ENCODE results near the gene TCF7. TPM values are rescaled to one million over a fixed set of nuclear protein-coding genes. Genes with fewer than 3 reads are reported as not detected.

TCF7 gene
- total RNA-seq, 5 donors from 2014 or later (not counting 1 experiment from before 2014, with no cell fraction given), result 503 to 749 (median 693) TPM

DNA sequence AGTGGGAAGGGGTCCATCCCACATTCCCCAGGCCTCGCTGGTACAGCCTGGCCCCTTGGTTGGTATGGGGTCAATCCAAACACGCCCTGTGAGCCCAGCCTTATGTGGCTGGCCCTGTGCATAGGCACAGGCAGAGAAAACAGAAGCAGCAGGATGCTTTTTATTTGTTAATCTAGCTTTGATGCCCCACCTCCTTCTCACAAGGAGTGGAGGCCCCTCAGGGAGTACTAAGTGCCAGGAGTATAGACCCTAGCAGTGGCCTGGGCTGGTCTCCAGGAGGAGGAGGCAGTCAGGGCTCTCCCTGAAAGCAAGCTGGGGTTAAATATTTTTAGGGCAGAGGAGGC, 14.6 kb upstream of the TCF7 start:
- ChIA-PET CTCF (interaction anchor here (0.6 to 6.3 kb wide), 28 partner anchors 10 to 123 kb away, joined by 3 to 44 read pairs (median 5); no protein-coding TSS in a partner anchor), POLR2A (interaction anchor here (0.6 to 1.9 kb wide), 9 partner anchors 12 to 106 kb away, joined by 3 to 12 read pairs (median 4); no protein-coding TSS in a partner anchor)
- no peaks in the 10 kb centered on the region for H3K9me3 Mint-ChIP-seq
- H3K27ac Mint-ChIP-seq, result peak overlapping the region; percentile 97 to 98
- H3K9me3 ChIP-seq, result no peaks in the 10 kb centered on the region
- H3K4me1 Mint-ChIP-seq, result peaks cover 84 to 90% (median 86%) of the 10 kb centered on the region in 3 donors
- H3K4me3 ChIP-seq (ENCODE audit: control insufficient read depth in 1 of 2, extremely low read depth in 1 of 2, low read length in 1 of 2), result peak overlapping the region in 1 of 2 donors; percentile 20
- peak overlapping the region; percentile 26 to 61 (median 57) for H3K4me3 Mint-ChIP-seq
- WGBS (ENCODE audit: insufficient coverage), result no CpG with 5 or more reads among the region's 2 CpGs
- ATAC-seq (replicated peaks in 1 of 4) (peak in 3 of 4 experiments; percentile 3 to 14 (median 5)), DNase-seq (no peak)
- peaks cover 2% of the 10 kb centered on the region for H3K36me3 Mint-ChIP-seq
- H3K27ac ChIP-seq (ENCODE audit: low read length), result peak overlapping the region; percentile 96
- no peaks in the 10 kb centered on the region for H3K27me3 Mint-ChIP-seq
- H3K36me3 ChIP-seq (ENCODE audit: control insufficient read depth in 2 of 2, extremely low read depth in 1 of 2, insufficient read depth in 1 of 2, low read length in 1 of 2), result no peaks in the 10 kb centered on the region
- H3K4me1 ChIP-seq (ENCODE audit: control insufficient read depth in 1 of 2, extremely low read depth in 1 of 2, insufficient read depth in 2 of 2, low read length in 2 of 2), result peaks cover 73 to 98% of the 10 kb centered on the region in 2 experiments
- H3K27me3 ChIP-seq (replicated peaks in 1 of 2; ENCODE audit: control insufficient read depth in 2 of 2, extremely low read depth in 1 of 2, insufficient read depth in 2 of 2, low read length in 1 of 2), result no peaks in the 10 kb centered on the region

DNA sequence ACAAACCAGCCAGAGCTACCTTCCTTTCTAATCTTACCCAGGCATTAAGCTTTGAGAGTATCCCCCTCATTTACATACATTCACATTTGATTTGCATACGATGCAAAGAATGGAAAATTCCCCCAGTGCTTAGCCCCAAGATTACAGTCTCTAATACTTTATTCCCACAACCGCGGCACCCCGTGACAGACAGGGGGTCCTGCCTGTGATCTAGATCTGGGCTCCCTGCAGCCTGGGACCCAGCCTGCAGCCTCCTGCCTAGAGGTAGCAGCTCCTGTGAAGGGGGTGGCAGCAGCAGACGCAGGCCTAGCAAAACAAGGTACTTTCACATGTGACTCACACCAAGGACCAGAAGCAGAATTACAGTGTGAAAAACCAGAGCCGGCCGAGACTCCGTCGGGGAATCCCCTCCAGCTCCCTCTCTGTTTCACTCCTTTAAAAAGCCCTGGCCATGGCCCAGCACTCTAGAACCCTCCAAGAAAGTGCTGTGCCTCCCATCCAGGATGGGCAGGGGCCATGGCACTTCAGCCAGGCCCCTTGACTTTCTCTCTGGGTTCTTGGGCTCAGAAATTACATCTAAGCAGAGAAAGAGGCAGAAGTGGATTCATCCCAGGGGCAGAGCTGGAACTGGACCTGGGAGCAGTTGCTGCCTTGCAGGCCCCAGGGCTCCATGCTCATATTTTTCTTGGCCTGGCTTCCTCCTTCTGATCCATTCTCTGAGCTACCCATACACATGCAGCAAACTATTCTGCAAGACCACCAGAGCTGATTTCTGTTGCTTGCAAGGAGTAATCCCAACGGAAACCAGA, 14.0 kb upstream of the TCF7 start:
- Histone ChIP-seq H3K27ac (ENCODE audit: low read length) (peak overlapping the region; percentile 96), H3K4me3 (ENCODE audit: control insufficient read depth in 1 of 2, extremely low read depth in 1 of 2, low read length in 1 of 2) (peak overlapping the region in 1 of 2 donors; percentile 20), H3K36me3 (ENCODE audit: control insufficient read depth in 2 of 2, extremely low read depth in 1 of 2, insufficient read depth in 1 of 2, low read length in 1 of 2) (no peaks in the 10 kb centered on the region), H3K9me3 (no peaks in the 10 kb centered on the region), H3K4me1 (ENCODE audit: control insufficient read depth in 1 of 2, extremely low read depth in 1 of 2, insufficient read depth in 2 of 2, low read length in 2 of 2) (peaks cover 77 to 100% of the 10 kb centered on the region in 2 experiments), H3K27me3 (replicated peaks in 1 of 2; ENCODE audit: control insufficient read depth in 2 of 2, extremely low read depth in 1 of 2, insufficient read depth in 2 of 2, low read length in 1 of 2) (no peaks in the 10 kb centered on the region)
- ATAC-seq (replicated peaks in 1 of 4), result peak; percentile 79 to 81 (median 81)
- H3K4me1 Mint-ChIP-seq, result peaks cover 87 to 95% (median 88%) of the 10 kb centered on the region in 3 donors
- no peaks in the 10 kb centered on the region for H3K9me3 Mint-ChIP-seq
- H3K36me3 Mint-ChIP-seq, result peaks cover 2% of the 10 kb centered on the region
- H3K27ac Mint-ChIP-seq, result peak overlapping the region; percentile 97 to 98
- 9% methylated on average over 9 of the region's 10 CpGs for WGBS (ENCODE audit: insufficient coverage)
- ChIA-PET CTCF (interaction anchor here (0.6 to 6.3 kb wide), 32 partner anchors 9 to 1363 kb away, joined by 3 to 44 read pairs (median 5); no protein-coding TSS in a partner anchor), POLR2A (interaction anchor here (0.5 to 1.9 kb wide), 14 partner anchors 9 to 105 kb away, joined by 3 to 12 read pairs (median 3); no protein-coding TSS in a partner anchor)
- peak overlapping the region; percentile 26 to 61 (median 57) for H3K4me3 Mint-ChIP-seq
- DNase-seq, result peak in 34 of 35 experiments; percentile 48 to 92 (median 76)
- H3K27me3 Mint-ChIP-seq, result no peaks in the 10 kb centered on the region

DNA sequence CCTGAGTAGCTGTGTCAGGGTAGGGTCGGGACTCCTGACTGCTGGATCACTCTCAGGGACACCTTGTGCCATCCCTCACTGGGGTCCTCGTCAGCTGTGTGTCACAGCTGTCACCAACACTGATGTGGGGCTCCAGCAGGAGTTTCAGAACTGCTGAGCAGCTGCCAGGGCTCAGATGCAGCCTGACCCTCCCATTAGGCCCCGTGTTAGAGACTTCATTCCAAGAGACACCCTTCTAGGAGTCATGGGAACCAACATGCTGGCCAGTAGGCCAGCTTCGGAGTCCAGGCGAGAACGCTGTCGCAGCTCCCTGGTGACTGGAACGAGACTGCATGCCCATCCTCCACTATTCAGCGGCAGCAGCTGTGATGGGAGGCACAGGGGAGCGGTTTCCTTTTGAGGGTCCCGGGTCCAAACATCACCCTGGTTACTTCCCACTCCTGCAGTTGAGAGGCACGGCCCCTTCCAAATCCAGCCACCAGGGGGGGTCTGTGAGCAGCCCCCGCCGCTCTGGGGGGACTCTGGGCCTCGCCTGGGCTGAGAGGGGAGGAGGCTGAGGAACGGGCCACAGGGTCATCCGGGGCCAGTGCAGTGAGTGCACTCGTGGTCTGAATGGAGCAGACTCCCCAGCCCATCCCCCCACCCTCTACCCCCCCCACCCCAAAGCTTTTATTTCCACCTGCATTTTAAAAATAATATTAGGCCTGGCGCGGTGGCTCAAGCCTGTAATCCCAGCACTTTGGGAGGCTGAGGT, 12.6 kb upstream of the TCF7 start:
- peaks cover 89 to 95% (median 91%) of the 10 kb centered on the region in 3 donors for H3K4me1 Mint-ChIP-seq
- H3K9me3 ChIP-seq, result no peaks in the 10 kb centered on the region
- no peaks in the 10 kb centered on the region for H3K27me3 Mint-ChIP-seq
- POLR2A ChIA-PET, result interaction anchor here (0.6 to 1.9 kb wide), 7 partner anchors 9 to 154 kb away, joined by 3 to 12 read pairs (median 3); partner anchors contain the start of gene TCF7 (in 1 of the 2)
- peak overlapping the region; percentile 97 to 98 for H3K27ac Mint-ChIP-seq
- ATAC-seq (replicated peaks in 1 of 4) (peak; percentile 10 to 33 (median 26)), DNase-seq (peak in 33 of 35 experiments; percentile 39 to 84 (median 68))
- peaks cover 71 to 100% of the 10 kb centered on the region in 2 experiments for H3K4me1 ChIP-seq (ENCODE audit: control insufficient read depth in 1 of 2, extremely low read depth in 1 of 2, insufficient read depth in 2 of 2, low read length in 2 of 2)
- CTCF ChIA-PET, result interaction anchor here (0.5 to 6.3 kb wide), 24 partner anchors 8 to 1364 kb away, joined by 3 to 44 read pairs (median 5); no protein-coding TSS in a partner anchor
- peaks cover 2% of the 10 kb centered on the region for H3K36me3 Mint-ChIP-seq
- H3K4me3 Mint-ChIP-seq, result peak overlapping the region in 1 of 3 donors; percentile 61
- no peaks in the 10 kb centered on the region for H3K36me3 ChIP-seq (ENCODE audit: control insufficient read depth in 2 of 2, extremely low read depth in 1 of 2, insufficient read depth in 1 of 2, low read length in 1 of 2)
- H3K27me3 ChIP-seq (replicated peaks in 1 of 2; ENCODE audit: control insufficient read depth in 2 of 2, extremely low read depth in 1 of 2, insufficient read depth in 2 of 2, low read length in 1 of 2), result no peaks in the 10 kb centered on the region
- 59% methylated on average over 9 of the region's 20 CpGs for WGBS (ENCODE audit: insufficient coverage)
- peak overlapping the region; percentile 62 for H3K27ac ChIP-seq (ENCODE audit: low read length)
- no peak overlapping the region for H3K4me3 ChIP-seq (ENCODE audit: control insufficient read depth in 1 of 2, extremely low read depth in 1 of 2, low read length in 1 of 2)
- H3K9me3 Mint-ChIP-seq, result no peaks in the 10 kb centered on the region

DNA sequence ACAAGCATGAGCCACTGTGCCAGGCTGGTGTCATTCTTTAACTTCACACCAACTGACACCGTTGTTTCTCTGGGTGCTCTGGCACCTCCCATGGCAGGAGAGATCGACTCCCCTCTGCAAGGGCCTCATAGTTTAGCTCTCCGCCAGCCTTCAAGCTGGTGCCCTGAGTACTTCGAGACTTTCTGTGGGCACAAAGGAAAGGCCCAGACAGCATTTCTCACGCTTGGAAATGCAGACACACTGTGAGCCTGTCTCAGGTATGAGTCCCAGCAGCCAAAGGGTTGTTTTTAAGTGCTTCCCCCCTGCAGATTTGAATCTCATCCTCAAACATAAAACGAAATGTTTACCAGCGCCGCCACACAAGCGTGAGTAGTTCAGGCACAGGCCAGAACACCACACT, 11.1 kb upstream of the TCF7 start:
- no peak overlapping the region for H3K4me3 ChIP-seq (ENCODE audit: control insufficient read depth in 1 of 2, extremely low read depth in 1 of 2, low read length in 1 of 2)
- H3K36me3 ChIP-seq (ENCODE audit: control insufficient read depth in 2 of 2, extremely low read depth in 1 of 2, insufficient read depth in 1 of 2, low read length in 1 of 2), result no peaks in the 10 kb centered on the region
- WGBS (ENCODE audit: insufficient coverage), result 35% methylated on average over 5 of the region's 9 CpGs
- no peaks in the 10 kb centered on the region for H3K36me3 Mint-ChIP-seq
- H3K27me3 Mint-ChIP-seq, result no peaks in the 10 kb centered on the region
- peak overlapping the region; percentile 58 to 74 (median 59) for H3K4me3 Mint-ChIP-seq
- H3K27me3 ChIP-seq (replicated peaks in 1 of 2; ENCODE audit: control insufficient read depth in 2 of 2, extremely low read depth in 1 of 2, insufficient read depth in 2 of 2, low read length in 1 of 2), result no peaks in the 10 kb centered on the region
- H3K9me3 ChIP-seq, result no peaks in the 10 kb centered on the region
- no peaks in the 10 kb centered on the region for H3K9me3 Mint-ChIP-seq
- peak; percentile 34 to 50 (median 43) for ATAC-seq (replicated peaks in 1 of 4)
- POLR2A ChIA-PET, result interaction anchor here in 1 of 2 donors (1.0 kb wide), 1 partner anchor 17 kb away, joined by 5 read pairs; no protein-coding TSS in a partner anchor
- peaks cover 91 to 97% (median 93%) of the 10 kb centered on the region in 3 donors for H3K4me1 Mint-ChIP-seq
- CTCF ChIA-PET, result interaction anchor here (0.6 to 6.3 kb wide), 3 partner anchors 8 to 63 kb away, joined by 3 to 44 read pairs (median 43); no protein-coding TSS in a partner anchor
- peak in 21 of 35 experiments; percentile 32 to 79 (median 54) for DNase-seq
- peak overlapping the region; percentile 88 for H3K27ac ChIP-seq (ENCODE audit: low read length)
- H3K4me1 ChIP-seq (ENCODE audit: control insufficient read depth in 1 of 2, extremely low read depth in 1 of 2, insufficient read depth in 2 of 2, low read length in 2 of 2), result peaks cover 76 to 100% of the 10 kb centered on the region in 2 experiments
- peak overlapping the region; percentile 97 to 100 for H3K27ac Mint-ChIP-seq

DNA sequence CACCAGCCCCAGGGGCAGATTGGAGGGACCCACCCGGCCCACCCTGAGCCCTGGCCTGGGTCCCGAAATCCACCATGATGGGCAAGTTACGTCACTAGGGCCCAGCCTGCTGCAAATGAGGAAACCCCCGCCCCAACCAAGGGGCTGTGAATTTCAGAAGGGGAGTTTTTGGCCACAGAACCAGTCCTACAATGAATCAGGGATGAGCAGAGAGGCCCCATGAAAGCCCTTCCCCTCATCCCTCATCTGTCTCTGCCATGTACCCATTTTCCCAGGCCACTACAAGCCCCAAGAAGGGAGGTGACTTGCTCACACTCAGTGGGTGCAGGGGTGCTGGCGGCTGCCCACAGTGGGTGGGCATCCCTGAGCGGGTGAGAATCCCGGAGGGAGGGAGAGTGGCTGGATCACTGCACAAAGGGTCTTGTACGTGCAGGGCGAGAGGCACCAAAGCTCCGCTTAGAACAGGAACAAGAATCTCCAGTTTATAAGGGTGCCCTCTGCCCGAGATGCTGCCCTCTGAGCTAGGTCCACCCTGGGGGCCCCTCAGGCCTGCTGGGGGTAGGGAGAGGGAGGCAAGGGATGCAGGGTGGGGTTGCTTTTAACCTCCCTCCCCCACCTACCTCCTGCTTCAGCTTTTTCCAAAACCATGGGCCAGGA, 10.4 kb upstream of the TCF7 start:
- Mint-ChIP-seq H3K27ac (peak overlapping the region; percentile 97 to 100), H3K4me3 (peak overlapping the region; percentile 53 to 74 (median 65)), H3K36me3 (no peaks in the 10 kb centered on the region), H3K27me3 (no peaks in the 10 kb centered on the region), H3K4me1 (peaks cover 89 to 97% (median 93%) of the 10 kb centered on the region in 3 donors), H3K9me3 (no peaks in the 10 kb centered on the region)
- DNase-seq (peak in 1 of 35 experiments; percentile 65), ATAC-seq (replicated peaks in 1 of 4) (no peak)
- WGBS (ENCODE audit: insufficient coverage), result 50% methylated on average over 3 of the region's 11 CpGs
- POLR2A ChIA-PET, result interaction anchor here (0.6 to 1.1 kb wide), 3 partner anchors 17 to 43 kb away, joined by 3 to 5 read pairs (median 5); no protein-coding TSS in a partner anchor
- Histone ChIP-seq H3K27ac (ENCODE audit: low read length) (peak overlapping the region; percentile 88), H3K27me3 (replicated peaks in 1 of 2; ENCODE audit: control insufficient read depth in 2 of 2, extremely low read depth in 1 of 2, insufficient read depth in 2 of 2, low read length in 1 of 2) (no peaks in the 10 kb centered on the region), H3K36me3 (ENCODE audit: control insufficient read depth in 2 of 2, extremely low read depth in 1 of 2, insufficient read depth in 1 of 2, low read length in 1 of 2) (no peaks in the 10 kb centered on the region), H3K4me3 (ENCODE audit: control insufficient read depth in 1 of 2, extremely low read depth in 1 of 2, low read length in 1 of 2) (peak overlapping the region; percentile 11 to 52), H3K4me1 (ENCODE audit: control insufficient read depth in 1 of 2, extremely low read depth in 1 of 2, insufficient read depth in 2 of 2, low read length in 2 of 2) (peaks cover 69 to 100% of the 10 kb centered on the region in 2 experiments), H3K9me3 (no peaks in the 10 kb centered on the region)
- CTCF ChIA-PET, result interaction anchor here (0.6 to 6.3 kb wide), 7 partner anchors 8 to 66 kb away, joined by 3 to 44 read pairs (median 3); no protein-coding TSS in a partner anchor
